Neural progenitor cell (in vitro differentiated cells): ENCODE measurements around the gene PRDM16. TPM values are rescaled to one million over a fixed set of nuclear protein-coding genes. Genes with fewer than 3 reads are reported as not detected.

Experiments used
- DNase-seq: peaks from one replicate; pipeline ENCODE4 v3.0.0-alpha.2; 2016; ENCODE audit warnings: low spot score
- H2AFZ ChIP-seq: fragments of 200-600 bp; sonication (generic); replicated peaks from 2 replicates; pipeline ENCODE4 v1.6.1; 2016; ENCODE audit warnings: antibody characterized with exemption
- H3F3A ChIP-seq: fragments of 200-600 bp; sonication (generic); 2 replicates; pipeline ENCODE4 v1.6.1; 2016; ENCODE audit warnings: antibody characterized with exemption, low read depth
- H3K27ac ChIP-seq: fragments of 200-600 bp; sonication (generic); 2 replicates; pipeline ENCODE4 v1.5.1; 2016; ENCODE audit warnings: mild to moderate bottlenecking
- H3K27me3 ChIP-seq: fragments of 200-600 bp; sonication (generic); 2 replicates; pipeline ENCODE4 v1.6.1; 2016; ENCODE audit warnings: mild to moderate bottlenecking, moderate library complexity
- H3K36me3 ChIP-seq: fragments of 200-600 bp; sonication (generic); 2 replicates; pipeline ENCODE4 v1.5.1; 2016
- H3K4me1 ChIP-seq: fragments of 200-600 bp; sonication (generic); 2 replicates; pipeline ENCODE4 v1.6.1; 2016; ENCODE audit warnings: mixed run types
- H3K4me2 ChIP-seq: fragments of 200-600 bp; sonication (generic); 2 replicates; pipeline ENCODE4 v1.6.1; 2016
- H3K4me3 ChIP-seq: fragments of 200-600 bp; sonication (generic); 2 replicates; pipeline ENCODE4 v1.5.1; 2016
- H3K79me2 ChIP-seq: fragments of 200-600 bp; sonication (generic); 2 replicates; pipeline ENCODE4 v1.6.1; 2016; ENCODE audit warnings: low read depth
- H3K9ac ChIP-seq: fragments of 200-600 bp; sonication (generic); 2 replicates; pipeline ENCODE4 v1.6.1; 2016
- H3K9me3 ChIP-seq: fragments of 200-600 bp; sonication (generic); 2 replicates; pipeline ENCODE4 v1.5.1; 2016; ENCODE audit warnings: low read depth
- H4K20me1 ChIP-seq: fragments of 200-600 bp; sonication (generic); 2 replicates; pipeline ENCODE4 v1.6.1; 2016; ENCODE audit warnings: low read depth
- H3K27ac Mint-ChIP-seq: 3 replicates; pipeline ENCODE4 v1.8.0; 2021; ENCODE audit warnings: mixed read lengths
- H3K27me3 Mint-ChIP-seq: 2 replicates; pipeline ENCODE4 v1.8.0; 2022; ENCODE audit warnings: low read depth, mild to moderate bottlenecking, inconsistent platforms, moderate library complexity, mixed read lengths; ENCODE audit not compliant: insufficient read depth
- H3K36me3 Mint-ChIP-seq: 3 replicates; pipeline ENCODE4 v1.8.0; 2021; ENCODE audit warnings: mixed read lengths
- H3K4me1 Mint-ChIP-seq: 3 replicates; pipeline ENCODE4 v1.8.0; 2021; ENCODE audit warnings: mixed read lengths
- H3K4me3 Mint-ChIP-seq: 3 replicates; pipeline ENCODE4 v1.8.0; 2021; ENCODE audit warnings: mild to moderate bottlenecking, moderate library complexity, mixed read lengths
- H3K9me3 Mint-ChIP-seq: 3 replicates; pipeline ENCODE4 v1.8.0; 2020; ENCODE audit warnings: mixed read lengths
- CTCF ChIP-seq: fragments of 200-600 bp; sonication (generic); IDR thresholded peaks from 2 replicates; pipeline ENCODE4 v1.5.1; 2017; ENCODE audit warnings: antibody characterized with exemption, mild to moderate bottlenecking
- EZH2 ChIP-seq: fragments of 200-600 bp; sonication (generic); IDR thresholded peaks from 2 replicates; pipeline ENCODE4 v1.6.1; 2017; ENCODE audit warnings: antibody characterized with exemption, mild to moderate bottlenecking, moderate library complexity
- EZH2phosphoT487 ChIP-seq: fragments of 200-600 bp; sonication (generic); IDR thresholded peaks from 2 replicates; pipeline ENCODE4 v1.6.1; 2017; ENCODE audit warnings: antibody characterized with exemption
- total RNA-seq: library from RNA; depleted of rRNA; stranded (reverse); fragments of >200 nt; gene quantifications from 2 replicates; pipeline ENCODE4 v1.2.3, GENCODE V29; 2015; ENCODE audit warnings: low replicate concordance

PRDM16 gene
- total RNA-seq, 1 donor from 2014 or later: 1.9 TPM

GRCh38 chr1:3058263-3059030 is 10.6 kb upstream of the PRDM16 start:
- Histone ChIP-seq H3K27ac (no peak overlapping the region), H3K4me1 (peaks cover 18% of the 10 kb centered on the region), H3F3A (peaks cover 7% of the 10 kb centered on the region), H3K9ac (no peak overlapping the region), H3K9me3 (no peaks in the 10 kb centered on the region), H3K4me3 (no peak overlapping the region), H3K79me2 (no peaks in the 10 kb centered on the region), H3K4me2 (no peak overlapping the region), H3K27me3 (peaks cover 93% of the 10 kb centered on the region), H3K36me3 (no peaks in the 10 kb centered on the region), H2AFZ (no peak overlapping the region), H4K20me1 (no peaks in the 10 kb centered on the region)
- Mint-ChIP-seq H3K4me3 (no peak overlapping the region), H3K4me1 (peaks cover 10% of the 10 kb centered on the region), H3K27ac (no peak overlapping the region), H3K27me3 (peaks cover 34% of the 10 kb centered on the region), H3K9me3 (peaks cover 4% of the 10 kb centered on the region), H3K36me3 (no peaks in the 10 kb centered on the region)
- TF ChIP-seq EZH2phosphoT487 (no peak), CTCF (no peak), EZH2 (no peak)
- no peak for DNase-seq

GRCh38 chr1:3060127-3060526 is 8.9 kb upstream of the PRDM16 start:
- Histone ChIP-seq H3K4me1 (peaks cover 22% of the 10 kb centered on the region), H3K36me3 (no peaks in the 10 kb centered on the region), H4K20me1 (peaks cover 9% of the 10 kb centered on the region), H2AFZ (no peak overlapping the region), H3K79me2 (no peaks in the 10 kb centered on the region), H3K27me3 (peaks cover 98% of the 10 kb centered on the region), H3K27ac (no peak overlapping the region), H3K4me2 (no peak overlapping the region), H3K9me3 (no peaks in the 10 kb centered on the region), H3K9ac (no peak overlapping the region), H3K4me3 (no peak overlapping the region), H3F3A (peaks cover 7% of the 10 kb centered on the region)
- Mint-ChIP-seq H3K4me1 (peaks cover 10% of the 10 kb centered on the region), H3K4me3 (no peak overlapping the region), H3K27ac (no peak overlapping the region), H3K27me3 (peaks cover 43% of the 10 kb centered on the region), H3K36me3 (no peaks in the 10 kb centered on the region), H3K9me3 (no peaks in the 10 kb centered on the region)
- no peak for DNase-seq
- TF ChIP-seq EZH2phosphoT487 (no peak), EZH2 (no peak), CTCF (no peak)

GRCh38 chr1:3060601-3061551 is 8.1 kb upstream of the PRDM16 start:
- Mint-ChIP-seq H3K9me3 (no peaks in the 10 kb centered on the region), H3K36me3 (no peaks in the 10 kb centered on the region), H3K27ac (no peak overlapping the region), H3K4me3 (no peak overlapping the region), H3K4me1 (peaks cover 10% of the 10 kb centered on the region), H3K27me3 (peaks cover 48% of the 10 kb centered on the region)
- no peak overlapping the region for H3K4me2 ChIP-seq
- no peak overlapping the region for H2AFZ ChIP-seq
- H3K27me3 ChIP-seq: peaks cover 98% of the 10 kb centered on the region
- no peaks in the 10 kb centered on the region for H3K79me2 ChIP-seq
- H3K9me3 ChIP-seq: no peaks in the 10 kb centered on the region
- no peak overlapping the region for H3K27ac ChIP-seq
- H3K36me3 ChIP-seq: no peaks in the 10 kb centered on the region
- TF ChIP-seq EZH2: no peak
- no peak for TF ChIP-seq EZH2phosphoT487
- TF ChIP-seq CTCF: no peak
- peaks cover 13% of the 10 kb centered on the region for H4K20me1 ChIP-seq
- H3K4me3 ChIP-seq: no peak overlapping the region
- no peak overlapping the region for H3K9ac ChIP-seq
- DNase-seq: peak; percentile 11
- peaks cover 22% of the 10 kb centered on the region for H3K4me1 ChIP-seq
- peaks cover 12% of the 10 kb centered on the region for H3F3A ChIP-seq
